GM18505 (cell line): Measurements from ENCODE around the gene ITGAE.

Experiments
- ATAC-seq: cut with Tn5 transposase; IDR thresholded peaks from one replicate; pipeline ENCODE4 v1.9.1; 2021; ENCODE audit not compliant: unreplicated experiment
- POLR2A ChIP-seq: IDR thresholded peaks from 4 replicates; pipeline ENCODE4 v1.6.1; 2011; ENCODE audit warnings: borderline replicate concordance; ENCODE audit not compliant: insufficient read depth, insufficient read length; ENCODE audit errors: extremely low read depth

ITGAE gene

GRCh38 chr17:3685174-3685573 lies 115.8 kb downstream of the ITGAE start:
- no peak for ATAC-seq
- no peak for TF ChIP-seq POLR2A

GRCh38 chr17:3683054-3683511 lies 117.9 kb downstream of the ITGAE start:
- TF ChIP-seq POLR2A, result no peak
- peak; percentile 48 for ATAC-seq

GRCh38 chr17:3682033-3682432 lies 119.0 kb downstream of the ITGAE start:
- no peak for ATAC-seq
- TF ChIP-seq POLR2A, result no peak

- no peak for TF ChIP-seq POLR2A
- ATAC-seq, result no peak
Measured at GRCh38 chr17:3681565-3681964, 119.4 kb downstream of the ITGAE start.

- ATAC-seq, result no peak
- TF ChIP-seq POLR2A, result no peak
Measured at GRCh38 chr17:3681057-3681456, 119.9 kb downstream of the ITGAE start.

- no peak for ATAC-seq
- no peak for TF ChIP-seq POLR2A
Measured at GRCh38 chr17:3679531-3680126, 121.4 kb downstream of the ITGAE start.

GRCh38 chr17:3678821-3679530 lies 122.0 kb downstream of the ITGAE start:
- no peak for ATAC-seq
- TF ChIP-seq POLR2A, result no peak

GRCh38 chr17:3678095-3678820 lies 122.7 kb downstream of the ITGAE start:
- no peak for ATAC-seq
- no peak for TF ChIP-seq POLR2A

GRCh38 chr17:3675886-3676285 lies 125.1 kb downstream of the ITGAE start:
- no peak for TF ChIP-seq POLR2A

GRCh38 chr17:3672571-3672970 lies 128.4 kb downstream of the ITGAE start:
- TF ChIP-seq POLR2A, result no peak
- ATAC-seq, result no peak

More at GRCh38 chr17:3675886-3676285, 125.1 kb downstream of the ITGAE start:
- no peak for ATAC-seq

- no peak for ATAC-seq
- TF ChIP-seq POLR2A, result no peak
Measured at GRCh38 chr17:3669548-3669947, 131.4 kb downstream of the ITGAE start.

- peak; percentile 11 for ATAC-seq
- TF ChIP-seq POLR2A, result no peak
Measured at GRCh38 chr17:3669085-3669347, 132.0 kb downstream of the ITGAE start.

GRCh38 chr17:3668279-3669084 lies 132.5 kb downstream of the ITGAE start, which contains the start of the genes EMC6 and TAX1BP3:
Gene EMC6, plus strand, starts transcription at chr17:3668812. Its CDS starts 335 bp downstream, at chr17:3669147.
Gene TAX1BP3, minus strand, starts transcription at chr17:3668578. Its CDS starts 52 bp downstream, at chr17:3668526.
- ATAC-seq, result peak; percentile 84
- peak; percentile 90 for TF ChIP-seq POLR2A
